ENCODE measurements around the gene ABCF3.

Gene ABCF3

GRCh38 chr3:184236636-184237035, 50.6 kb downstream of the ABCF3 start:
- Histone ChIP-seq H3K4me2 (ENCODE audit: low read depth, low read length, poor library complexity, severe bottlenecking) (no peak overlapping the region), H3K27ac (ENCODE audit: low read depth, low read length) (no peak overlapping the region), H3F3A (ENCODE audit: insufficient read depth) (peaks cover 6% of the 10 kb centered on the region; the same call in 1 of the 2 replicates), H3K9ac (ENCODE audit: low read length) (no peak overlapping the region), H3K9me2 (replicated peaks; ENCODE audit: insufficient read depth, low read length) (no peaks in the 10 kb centered on the region), H2AFZ (ENCODE audit: low read depth, low read length, severe bottlenecking) (no peak overlapping the region), H3K79me2 (ENCODE audit: insufficient read depth, low read length) (no peaks in the 10 kb centered on the region), H3K36me3 (ENCODE audit: low read length) (no peaks in the 10 kb centered on the region), H3K27me3 (ENCODE audit: low read length) (no peaks in the 10 kb centered on the region), H3K9me3 (ENCODE audit: insufficient read depth, low read length) (no peaks in the 10 kb centered on the region), H3K4me3 (ENCODE audit: insufficient read depth, low read length, poor library complexity, severe bottlenecking) (no peak overlapping the region), H4K20me1 (ENCODE audit: low read depth, low read length) (no peaks in the 10 kb centered on the region)
- no peak for TF ChIP-seq CTCF (IDR thresholded peaks at IDR 0.05; ENCODE audit: insufficient read depth, low read length, poor library complexity, severe bottlenecking)
- TF ChIP-seq EZH2phosphoT487 (conservative IDR thresholded peaks at IDR 0.05; ENCODE audit: low read length): no peak

GRCh38 chr3:184237211-184237610, 51.2 kb downstream of the ABCF3 start:
- Histone ChIP-seq H3K4me2 (ENCODE audit: low read depth, low read length, poor library complexity, severe bottlenecking) (no peak overlapping the region), H3K9me3 (ENCODE audit: insufficient read depth, low read length) (no peaks in the 10 kb centered on the region), H2AFZ (ENCODE audit: low read depth, low read length, severe bottlenecking) (no peak overlapping the region), H3K27ac (ENCODE audit: low read depth, low read length) (no peak overlapping the region), H3K79me2 (ENCODE audit: insufficient read depth, low read length) (no peaks in the 10 kb centered on the region), H3K4me3 (ENCODE audit: insufficient read depth, low read length, poor library complexity, severe bottlenecking) (no peak overlapping the region), H3K36me3 (ENCODE audit: low read length) (no peaks in the 10 kb centered on the region), H3K27me3 (ENCODE audit: low read length) (no peaks in the 10 kb centered on the region), H3F3A (ENCODE audit: insufficient read depth) (peaks cover 6% of the 10 kb centered on the region; the same call in 1 of the 2 replicates), H3K9me2 (replicated peaks; ENCODE audit: insufficient read depth, low read length) (no peaks in the 10 kb centered on the region), H3K9ac (ENCODE audit: low read length) (no peak overlapping the region), H4K20me1 (ENCODE audit: low read depth, low read length) (no peaks in the 10 kb centered on the region)
- TF ChIP-seq CTCF (IDR thresholded peaks at IDR 0.05; ENCODE audit: insufficient read depth, low read length, poor library complexity, severe bottlenecking) (no peak), EZH2phosphoT487 (conservative IDR thresholded peaks at IDR 0.05; ENCODE audit: low read length) (no peak)

GRCh38 chr3:184237807-184238206, 51.8 kb downstream of the ABCF3 start:
- no peak overlapping the region for H3K4me2 ChIP-seq (ENCODE audit: low read depth, low read length, poor library complexity, severe bottlenecking)
- no peak for TF ChIP-seq EZH2phosphoT487 (conservative IDR thresholded peaks at IDR 0.05; ENCODE audit: low read length)
- TF ChIP-seq CTCF (IDR thresholded peaks at IDR 0.05; ENCODE audit: insufficient read depth, low read length, poor library complexity, severe bottlenecking): no peak

More at GRCh38 chr3:184237807-184238206, 51.8 kb downstream of the ABCF3 start:
- no peaks in the 10 kb centered on the region for H3K9me3 ChIP-seq (ENCODE audit: insufficient read depth, low read length)
- no peak overlapping the region for H2AFZ ChIP-seq (ENCODE audit: low read depth, low read length, severe bottlenecking)
- H3K36me3 ChIP-seq (ENCODE audit: low read length): no peaks in the 10 kb centered on the region
- H3K27ac ChIP-seq (ENCODE audit: low read depth, low read length): no peak overlapping the region
- no peaks in the 10 kb centered on the region for H3K27me3 ChIP-seq (ENCODE audit: low read length)
- H3K9me2 ChIP-seq (replicated peaks; ENCODE audit: insufficient read depth, low read length): no peaks in the 10 kb centered on the region
- no peaks in the 10 kb centered on the region for H3K79me2 ChIP-seq (ENCODE audit: insufficient read depth, low read length)
- peaks cover 6% of the 10 kb centered on the region; the same call in 1 of the 2 replicates for H3F3A ChIP-seq (ENCODE audit: insufficient read depth)
- no peak overlapping the region for H3K9ac ChIP-seq (ENCODE audit: low read length)
- H3K4me3 ChIP-seq (ENCODE audit: insufficient read depth, low read length, poor library complexity, severe bottlenecking): no peak overlapping the region
- H4K20me1 ChIP-seq (ENCODE audit: low read depth, low read length): no peaks in the 10 kb centered on the region
